HepG2 (cell line): ENCODE results near the gene APC2. TPM values are rescaled to one million over a fixed set of nuclear protein-coding genes. Genes with fewer than 3 reads are reported as not detected.
A peak's percentile ranks its signal among the peaks of the same experiment; 100 is the strongest.

ENCODE experiments used
- ELF3 ChIP-seq: IDR thresholded peaks from 2 replicates; pipeline ENCODE4 v1.6.1; 2016; ENCODE audit warnings: missing genetic modification reagents, missing compliant biosample characterization
- GLI4 ChIP-seq: sonication (generic); formaldehyde crosslinking; IDR thresholded peaks from 2 replicates; pipeline ENCODE4 v1.5.1; 2020; ENCODE audit warnings: missing genetic modification reagents, mild to moderate bottlenecking, moderate library complexity, borderline replicate concordance
- ISL2 ChIP-seq: sonication (generic); formaldehyde crosslinking; IDR thresholded peaks from 2 replicates; pipeline ENCODE4 v1.5.0; 2020; ENCODE audit warnings: missing genetic modification reagents
- ZNF430 ChIP-seq: sonication (generic); formaldehyde crosslinking; IDR thresholded peaks from 2 replicates; pipeline ENCODE4 v1.9.0; 2021; ENCODE audit warnings: mild to moderate bottlenecking, missing genetic modification reagents
- polyA plus RNA-seq, 8 experiments: library from polyadenylated mRNA; depleted of rRNA in 3 of 8; stranded (reverse) in 7 of 8; unstranded in 1 of 8; fragments of >200 nt; fragmentation: Illumina TruSeq in 4 of 8; extraction: Trizol in 4 of 8; gene quantifications; 2 replicates each; pipeline versions ENCODE4 v1.2.1 to v1.2.3, GENCODE V29; 2011 to 2016; ENCODE audit warnings: low read depth in 4 of 8, missing spikeins in 1 of 8, mixed read lengths in 1 of 8; ENCODE audit not compliant: insufficient read depth in 1 of 8
- total RNA-seq, 5 experiments: library from RNA; depleted of rRNA; stranded (reverse); fragments of >200 nt; fragmentation: Illumina TruSeq; extraction: Trizol; gene quantifications; 2 replicates each; pipeline ENCODE4 v1.2.3, GENCODE V29; 2016; ENCODE audit warnings: low read depth in 1 of 5
- TF ChIP-seq, protein P1 (sequence below): IDR thresholded peaks from 2 replicates; pipeline ENCODE4 v1.6.1; 2016; ENCODE audit warnings: missing compliant biosample characterization, missing genetic modification reagents, borderline replicate concordance
- TF ChIP-seq, protein P2 (sequence below): sonication (generic); formaldehyde crosslinking; IDR thresholded peaks from 2 replicates; pipeline ENCODE4 v1.5.0; 2020; ENCODE audit warnings: missing genetic modification reagents
- TF ChIP-seq, protein P3 (sequence below): sonication (generic); formaldehyde crosslinking; IDR thresholded peaks from 2 replicates; pipeline ENCODE4 v1.5.0; 2020; ENCODE audit warnings: mild to moderate bottlenecking, missing genetic modification reagents
- TF ChIP-seq, protein P4 (sequence below): sonication (generic); formaldehyde crosslinking; IDR thresholded peaks from 2 replicates; pipeline ENCODE4 v1.8.0; 2022; ENCODE audit warnings: missing genetic modification reagents, mild to moderate bottlenecking, inconsistent platforms, borderline replicate concordance
- TF ChIP-seq, protein P5 (sequence below): sonication (generic); formaldehyde crosslinking; IDR thresholded peaks from 2 replicates; pipeline ENCODE4 v1.8.0; 2022; ENCODE audit warnings: low read depth, missing genetic modification reagents
- TF ChIP-seq, protein P6 (sequence below): sonication (generic); formaldehyde crosslinking; IDR thresholded peaks from 2 replicates; pipeline ENCODE4 v1.5.1; 2020; ENCODE audit warnings: mild to moderate bottlenecking, missing genetic modification reagents, borderline replicate concordance
- TF ChIP-seq, protein P7 (sequence below): sonication (generic); formaldehyde crosslinking; IDR thresholded peaks from 2 replicates; pipeline ENCODE4 v1.5.1; 2020; ENCODE audit warnings: missing genetic modification reagents, mild to moderate bottlenecking, borderline replicate concordance

Gene APC2
- total and polyA plus RNA-seq, 2 of the 13 experiments (the other 11 are each of a cell fraction or from before 2014, with no cell fraction given) = 0.08 to 0.22 TPM

DNA sequence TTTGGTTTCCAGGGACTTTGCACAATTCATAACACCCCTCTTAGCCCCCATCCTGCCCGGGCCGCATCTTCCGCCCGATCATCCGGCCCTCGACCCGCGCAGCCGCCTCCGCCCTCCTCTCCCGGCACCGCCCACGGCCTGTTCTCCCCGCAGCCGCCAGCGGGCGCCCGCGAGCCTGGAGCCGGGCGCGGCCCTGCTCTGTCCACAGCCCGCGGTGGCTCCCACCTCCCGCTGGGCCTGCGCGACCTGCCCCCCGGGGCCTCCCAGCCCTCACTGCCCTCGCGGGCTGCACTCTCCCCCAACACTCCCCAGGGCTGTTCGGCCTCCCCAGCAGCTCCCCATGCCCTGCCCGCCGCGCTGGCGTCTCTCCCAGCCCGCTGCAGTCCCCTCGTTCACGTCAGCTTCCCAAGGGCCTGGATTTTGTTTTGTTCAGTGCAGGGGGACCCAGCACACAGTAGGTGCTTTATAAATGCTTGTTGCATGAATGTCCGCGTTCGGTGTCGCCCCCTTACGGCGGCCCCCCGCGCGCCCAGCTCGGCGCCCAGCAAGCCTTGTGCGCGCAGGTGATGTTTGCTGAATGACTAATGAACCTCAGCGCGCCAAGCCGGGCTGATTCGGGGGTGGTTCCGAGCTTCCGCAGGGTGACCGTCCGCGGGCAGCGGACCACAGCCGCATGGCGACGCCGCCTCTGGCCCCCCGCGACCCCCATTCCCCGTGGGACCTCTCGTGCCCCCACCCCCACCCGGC is 4.6 kb upstream of the APC2 start (continued):
- TF ChIP-seq ELF3 (CRISPR knock-in tag) (peak; percentile 32; the same call in 1 of the 2 replicates), ISL2 (CRISPR knock-in tag) (peak; percentile 21; the same call in 1 of the 2 replicates), GLI4 (peak; percentile 46; the same call in 1 of the 2 replicates), ZNF430 (peak; percentile 45; the same call in 1 of the 2 replicates)
- TF ChIP-seq, protein P1, sequence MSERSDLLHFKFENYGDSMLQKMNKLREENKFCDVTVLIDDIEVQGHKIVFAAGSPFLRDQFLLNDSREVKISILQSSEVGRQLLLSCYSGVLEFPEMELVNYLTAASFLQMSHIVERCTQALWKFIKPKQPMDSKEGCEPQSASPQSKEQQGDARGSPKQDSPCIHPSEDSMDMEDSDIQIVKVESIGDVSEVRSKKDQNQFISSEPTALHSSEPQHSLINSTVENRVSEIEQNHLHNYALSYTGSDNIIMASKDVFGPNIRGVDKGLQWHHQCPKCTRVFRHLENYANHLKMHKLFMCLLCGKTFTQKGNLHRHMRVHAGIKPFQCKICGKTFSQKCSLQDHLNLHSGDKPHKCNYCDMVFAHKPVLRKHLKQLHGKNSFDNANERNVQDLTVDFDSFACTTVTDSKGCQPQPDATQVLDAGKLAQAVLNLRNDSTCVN = no peak
- TF ChIP-seq, protein P2, sequence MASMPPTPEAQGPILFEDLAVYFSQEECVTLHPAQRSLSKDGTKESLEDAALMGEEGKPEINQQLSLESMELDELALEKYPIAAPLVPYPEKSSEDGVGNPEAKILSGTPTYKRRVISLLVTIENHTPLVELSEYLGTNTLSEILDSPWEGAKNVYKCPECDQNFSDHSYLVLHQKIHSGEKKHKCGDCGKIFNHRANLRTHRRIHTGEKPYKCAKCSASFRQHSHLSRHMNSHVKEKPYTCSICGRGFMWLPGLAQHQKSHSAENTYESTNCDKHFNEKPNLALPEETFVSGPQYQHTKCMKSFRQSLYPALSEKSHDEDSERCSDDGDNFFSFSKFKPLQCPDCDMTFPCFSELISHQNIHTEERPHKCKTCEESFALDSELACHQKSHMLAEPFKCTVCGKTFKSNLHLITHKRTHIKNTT (CRISPR knock-in tag) = no peak
- TF ChIP-seq, protein P3, sequence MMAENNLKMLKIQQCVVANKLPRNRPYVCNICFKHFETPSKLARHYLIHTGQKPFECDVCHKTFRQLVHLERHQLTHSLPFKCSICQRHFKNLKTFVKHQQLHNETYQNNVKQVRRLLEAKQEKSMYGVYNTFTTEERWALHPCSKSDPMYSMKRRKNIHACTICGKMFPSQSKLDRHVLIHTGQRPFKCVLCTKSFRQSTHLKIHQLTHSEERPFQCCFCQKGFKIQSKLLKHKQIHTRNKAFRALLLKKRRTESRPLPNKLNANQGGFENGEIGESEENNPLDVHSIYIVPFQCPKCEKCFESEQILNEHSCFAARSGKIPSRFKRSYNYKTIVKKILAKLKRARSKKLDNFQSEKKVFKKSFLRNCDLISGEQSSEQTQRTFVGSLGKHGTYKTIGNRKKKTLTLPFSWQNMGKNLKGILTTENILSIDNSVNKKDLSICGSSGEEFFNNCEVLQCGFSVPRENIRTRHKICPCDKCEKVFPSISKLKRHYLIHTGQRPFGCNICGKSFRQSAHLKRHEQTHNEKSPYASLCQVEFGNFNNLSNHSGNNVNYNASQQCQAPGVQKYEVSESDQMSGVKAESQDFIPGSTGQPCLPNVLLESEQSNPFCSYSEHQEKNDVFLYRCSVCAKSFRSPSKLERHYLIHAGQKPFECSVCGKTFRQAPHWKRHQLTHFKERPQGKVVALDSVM (CRISPR knock-in tag) = no peak; the same call in 1 of the 2 replicates
- TF ChIP-seq, protein P4, sequence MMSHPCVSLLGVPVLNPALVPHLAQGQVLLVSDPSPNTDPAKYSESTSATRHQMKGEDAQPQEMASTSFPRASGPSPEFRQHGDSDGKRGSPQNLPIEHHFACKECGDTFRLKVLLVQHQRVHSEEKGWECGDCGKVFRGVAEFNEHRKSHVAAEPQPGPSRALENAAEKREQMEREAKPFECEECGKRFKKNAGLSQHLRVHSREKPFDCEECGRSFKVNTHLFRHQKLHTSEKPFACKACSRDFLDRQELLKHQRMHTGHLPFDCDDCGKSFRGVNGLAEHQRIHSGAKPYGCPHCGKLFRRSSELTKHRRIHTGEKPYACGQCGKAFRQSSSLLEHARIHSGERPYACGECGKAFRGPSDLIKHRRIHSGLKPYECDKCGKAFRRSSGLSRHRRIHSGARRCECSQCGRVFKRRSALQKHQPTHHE (CRISPR knock-in tag) = no peak
- TF ChIP-seq, protein P5, sequence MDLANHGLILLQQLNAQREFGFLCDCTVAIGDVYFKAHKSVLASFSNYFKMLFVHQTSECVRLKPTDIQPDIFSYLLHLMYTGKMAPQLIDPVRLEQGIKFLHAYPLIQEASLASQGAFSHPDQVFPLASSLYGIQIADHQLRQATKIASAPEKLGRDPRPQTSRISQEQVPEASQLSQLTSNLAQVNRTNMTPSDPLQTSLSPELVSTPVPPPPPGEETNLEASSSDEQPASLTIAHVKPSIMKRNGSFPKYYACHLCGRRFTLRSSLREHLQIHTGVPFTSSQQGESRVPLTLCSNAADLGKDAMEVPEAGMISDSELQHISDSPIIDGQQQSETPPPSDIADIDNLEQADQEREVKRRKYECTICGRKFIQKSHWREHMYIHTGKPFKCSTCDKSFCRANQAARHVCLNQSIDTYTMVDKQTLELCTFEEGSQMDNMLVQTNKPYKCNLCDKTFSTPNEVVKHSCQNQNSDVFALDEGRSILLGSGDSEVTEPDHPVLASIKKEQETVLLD (CRISPR knock-in tag) = 0 out of 2 replicates have a peak, but pooled peaks have one; percentile 37
- TF ChIP-seq, protein P6, sequence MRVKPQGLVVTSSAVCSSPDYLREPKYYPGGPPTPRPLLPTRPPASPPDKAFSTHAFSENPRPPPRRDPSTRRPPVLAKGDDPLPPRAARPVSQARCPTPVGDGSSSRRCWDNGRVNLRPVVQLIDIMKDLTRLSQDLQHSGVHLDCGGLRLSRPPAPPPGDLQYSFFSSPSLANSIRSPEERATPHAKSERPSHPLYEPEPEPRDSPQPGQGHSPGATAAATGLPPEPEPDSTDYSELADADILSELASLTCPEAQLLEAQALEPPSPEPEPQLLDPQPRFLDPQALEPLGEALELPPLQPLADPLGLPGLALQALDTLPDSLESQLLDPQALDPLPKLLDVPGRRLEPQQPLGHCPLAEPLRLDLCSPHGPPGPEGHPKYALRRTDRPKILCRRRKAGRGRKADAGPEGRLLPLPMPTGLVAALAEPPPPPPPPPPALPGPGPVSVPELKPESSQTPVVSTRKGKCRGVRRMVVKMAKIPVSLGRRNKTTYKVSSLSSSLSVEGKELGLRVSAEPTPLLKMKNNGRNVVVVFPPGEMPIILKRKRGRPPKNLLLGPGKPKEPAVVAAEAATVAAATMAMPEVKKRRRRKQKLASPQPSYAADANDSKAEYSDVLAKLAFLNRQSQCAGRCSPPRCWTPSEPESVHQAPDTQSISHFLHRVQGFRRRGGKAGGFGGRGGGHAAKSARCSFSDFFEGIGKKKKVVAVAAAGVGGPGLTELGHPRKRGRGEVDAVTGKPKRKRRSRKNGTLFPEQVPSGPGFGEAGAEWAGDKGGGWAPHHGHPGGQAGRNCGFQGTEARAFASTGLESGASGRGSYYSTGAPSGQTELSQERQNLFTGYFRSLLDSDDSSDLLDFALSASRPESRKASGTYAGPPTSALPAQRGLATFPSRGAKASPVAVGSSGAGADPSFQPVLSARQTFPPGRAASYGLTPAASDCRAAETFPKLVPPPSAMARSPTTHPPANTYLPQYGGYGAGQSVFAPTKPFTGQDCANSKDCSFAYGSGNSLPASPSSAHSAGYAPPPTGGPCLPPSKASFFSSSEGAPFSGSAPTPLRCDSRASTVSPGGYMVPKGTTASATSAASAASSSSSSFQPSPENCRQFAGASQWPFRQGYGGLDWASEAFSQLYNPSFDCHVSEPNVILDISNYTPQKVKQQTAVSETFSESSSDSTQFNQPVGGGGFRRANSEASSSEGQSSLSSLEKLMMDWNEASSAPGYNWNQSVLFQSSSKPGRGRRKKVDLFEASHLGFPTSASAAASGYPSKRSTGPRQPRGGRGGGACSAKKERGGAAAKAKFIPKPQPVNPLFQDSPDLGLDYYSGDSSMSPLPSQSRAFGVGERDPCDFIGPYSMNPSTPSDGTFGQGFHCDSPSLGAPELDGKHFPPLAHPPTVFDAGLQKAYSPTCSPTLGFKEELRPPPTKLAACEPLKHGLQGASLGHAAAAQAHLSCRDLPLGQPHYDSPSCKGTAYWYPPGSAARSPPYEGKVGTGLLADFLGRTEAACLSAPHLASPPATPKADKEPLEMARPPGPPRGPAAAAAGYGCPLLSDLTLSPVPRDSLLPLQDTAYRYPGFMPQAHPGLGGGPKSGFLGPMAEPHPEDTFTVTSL (CRISPR knock-in tag) = no peak
- TF ChIP-seq, protein P7, sequence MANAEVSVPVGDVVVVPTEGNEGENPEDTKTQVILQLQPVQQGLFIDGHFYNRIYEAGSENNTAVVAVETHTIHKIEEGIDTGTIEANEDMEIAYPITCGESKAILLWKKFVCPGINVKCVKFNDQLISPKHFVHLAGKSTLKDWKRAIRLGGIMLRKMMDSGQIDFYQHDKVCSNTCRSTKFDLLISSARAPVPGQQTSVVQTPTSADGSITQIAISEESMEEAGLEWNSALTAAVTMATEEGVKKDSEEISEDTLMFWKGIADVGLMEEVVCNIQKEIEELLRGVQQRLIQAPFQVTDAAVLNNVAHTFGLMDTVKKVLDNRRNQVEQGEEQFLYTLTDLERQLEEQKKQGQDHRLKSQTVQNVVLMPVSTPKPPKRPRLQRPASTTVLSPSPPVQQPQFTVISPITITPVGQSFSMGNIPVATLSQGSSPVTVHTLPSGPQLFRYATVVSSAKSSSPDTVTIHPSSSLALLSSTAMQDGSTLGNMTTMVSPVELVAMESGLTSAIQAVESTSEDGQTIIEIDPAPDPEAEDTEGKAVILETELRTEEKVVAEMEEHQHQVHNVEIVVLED (CRISPR knock-in tag) = no peak; the same call in 1 of the 2 replicates
